HepG2 (cell line): ENCODE data around the gene EXOC3L2. TPM values are rescaled to one million over a fixed set of nuclear protein-coding genes. Genes with fewer than 3 reads are reported as not detected.

ENCODE experiments used
- E2F2 ChIP-seq: sonication (generic); formaldehyde crosslinking; IDR thresholded peaks from 2 replicates; pipeline ENCODE4 v1.4.0; 2020; ENCODE audit warnings: missing genetic modification reagents, borderline replicate concordance
- GABPA ChIP-seq, 2 experiments: IDR thresholded peaks; 2 replicates each; pipeline ENCODE4 v1.6.1; 2011 to 2016; ENCODE audit warnings: low read depth in 2 of 2, low read length in 1 of 2, missing biosample characterization in 1 of 2, missing genetic modification characterization in 1 of 2
- GRHL1 ChIP-seq: sonication (generic); formaldehyde crosslinking; conservative IDR thresholded peaks from 2 replicates; pipeline ENCODE4 v1.8.0; 2022; ENCODE audit warnings: missing genetic modification reagents
- RBFOX2 ChIP-seq: fragments of 200-400 bp; formaldehyde crosslinking; IDR thresholded peaks from 2 replicates; pipeline ENCODE4 v1.6.1; 2017; ENCODE audit warnings: low read depth, mild to moderate bottlenecking, low read length
- SNAPC4 ChIP-seq: sonication (generic); formaldehyde crosslinking; IDR thresholded peaks from 2 replicates; pipeline ENCODE4 v1.4.0; 2020; ENCODE audit warnings: mild to moderate bottlenecking, missing genetic modification reagents
- SOX5 ChIP-seq: IDR thresholded peaks from 2 replicates; pipeline ENCODE4 v1.6.1; 2016; ENCODE audit warnings: borderline replicate concordance
- TRAFD1 ChIP-seq: sonication (generic); formaldehyde crosslinking; IDR thresholded peaks from 2 replicates; pipeline ENCODE4 v1.5.1; 2020; ENCODE audit warnings: missing genetic modification reagents, mild to moderate bottlenecking, borderline replicate concordance
- ZBTB10 ChIP-seq: sonication (generic); formaldehyde crosslinking; IDR thresholded peaks from 2 replicates; pipeline ENCODE4 v1.4.0; 2020; ENCODE audit warnings: missing genetic modification reagents, borderline replicate concordance
- ZBTB14 ChIP-seq: sonication (generic); formaldehyde crosslinking; IDR thresholded peaks from 2 replicates; pipeline ENCODE4 v1.4.0; 2020; ENCODE audit warnings: missing genetic modification reagents
- ZNF44 ChIP-seq: sonication (generic); formaldehyde crosslinking; IDR thresholded peaks from 2 replicates; pipeline ENCODE4 v1.5.1; 2020; ENCODE audit warnings: mild to moderate bottlenecking, missing genetic modification reagents
- ZNF441 ChIP-seq: sonication (generic); formaldehyde crosslinking; IDR thresholded peaks from 2 replicates; pipeline ENCODE4 v1.7.0; 2021; ENCODE audit warnings: missing genetic modification reagents, borderline replicate concordance
- ZNF703 ChIP-seq: sonication (generic); formaldehyde crosslinking; IDR thresholded peaks from 2 replicates; pipeline ENCODE4 v1.5.1; 2020; ENCODE audit warnings: missing genetic modification reagents, mild to moderate bottlenecking, moderate library complexity, borderline replicate concordance
- polyA plus RNA-seq, 8 experiments: library from polyadenylated mRNA; depleted of rRNA in 3 of 8; stranded (reverse) in 7 of 8; unstranded in 1 of 8; fragments of >200 nt; fragmentation: Illumina TruSeq in 4 of 8; extraction: Trizol in 4 of 8; gene quantifications; 2 replicates each; pipeline versions ENCODE4 v1.2.1 to v1.2.3, GENCODE V29; 2011 to 2016; ENCODE audit warnings: low read depth in 4 of 8, missing spikeins in 1 of 8, mixed read lengths in 1 of 8; ENCODE audit not compliant: insufficient read depth in 1 of 8
- total RNA-seq, 5 experiments: library from RNA; depleted of rRNA; stranded (reverse); fragments of >200 nt; fragmentation: Illumina TruSeq; extraction: Trizol; gene quantifications; 2 replicates each; pipeline ENCODE4 v1.2.3, GENCODE V29; 2016; ENCODE audit warnings: low read depth in 1 of 5

The EXOC3L2 gene
- total and polyA plus RNA-seq, 2 of the 13 experiments (the other 11 are each of a cell fraction or from before 2014, with no cell fraction given) = 0.21 TPM; not detected in 1

GRCh38 chr19:45171211-45171623 is 74.0 kb downstream of the EXOC3L2 start (continued):
- TF ChIP-seq E2F2 (no peak), GRHL1 (CRISPR knock-in tag) (no peak), TRAFD1 (CRISPR knock-in tag) (no peak), ZNF441 (CRISPR knock-in tag) (0 out of 2 replicates have a peak, but pooled peaks have one; percentile 24), RBFOX2 (no peak), SOX5 (CRISPR knock-in tag) (peak; percentile 94), ZBTB10 (CRISPR knock-in tag) (peak; percentile 65; the same call in 1 of the 2 replicates), SNAPC4 (CRISPR knock-in tag) (no peak), ZNF44 (CRISPR knock-in tag) (no peak), GABPA (IDR thresholded peaks at IDR 0.05; ENCODE audit: low read depth, low read length) (no peak), GABPA (CRISPR knock-in tag; IDR thresholded peaks at IDR 0.05; ENCODE audit: low read depth) (peak; percentile 68), ZBTB14 (CRISPR knock-in tag) (no peak), ZNF703 (CRISPR knock-in tag) (no peak)
